Mesenchymal stem cell (in vitro differentiated cells and primary cell): Measurements from ENCODE around the gene PLEKHD1.

Experiments used
- DNase-seq: peaks from one replicate; pipeline ENCODE4 v3.0.0-alpha.2; 2013
- H2AFZ ChIP-seq: one replicate; pipeline ENCODE4 v1.6.1; 2013; ENCODE audit warnings: low read depth, mild to moderate bottlenecking, control low read depth, inconsistent platforms, low read length, moderate library complexity
- H2AK5ac ChIP-seq: 2 replicates; pipeline ENCODE4 v1.6.1; 2013; ENCODE audit warnings: low read length, moderate library complexity, mild to moderate bottlenecking, inconsistent platforms; ENCODE audit not compliant: severe bottlenecking
- H2BK120ac ChIP-seq: one replicate; pipeline ENCODE4 v1.6.1; 2013; ENCODE audit warnings: low read depth, mild to moderate bottlenecking, inconsistent platforms, low read length, moderate library complexity
- H2BK12ac ChIP-seq, 2 experiments: one replicate each; pipeline ENCODE4 v1.6.1; 2013; ENCODE audit warnings: inconsistent platforms in 2 of 2, low read length in 2 of 2, mild to moderate bottlenecking in 2 of 2, moderate library complexity in 2 of 2, control low read depth in 1 of 2
- H2BK15ac ChIP-seq: one replicate; pipeline ENCODE4 v1.6.1; 2013; ENCODE audit warnings: mild to moderate bottlenecking, low read depth, inconsistent platforms; ENCODE audit not compliant: poor library complexity, severe bottlenecking
- H2BK5ac ChIP-seq: 2 replicates; pipeline ENCODE4 v1.6.1; 2013; ENCODE audit warnings: low read depth, mild to moderate bottlenecking, low read length, control low read depth, inconsistent platforms; ENCODE audit not compliant: poor library complexity, severe bottlenecking
- H3K14ac ChIP-seq, 2 experiments: one replicate each; pipeline ENCODE4 v1.6.1; 2013; ENCODE audit warnings: inconsistent platforms in 2 of 2, low read length in 2 of 2, control low read depth in 1 of 2, mild to moderate bottlenecking in 1 of 2, moderate library complexity in 1 of 2
- H3K18ac ChIP-seq, 2 experiments: one replicate each; pipeline ENCODE4 v1.6.1; 2013; ENCODE audit warnings: inconsistent platforms in 2 of 2, low read length in 2 of 2, control low read depth in 1 of 2, low read depth in 1 of 2, mild to moderate bottlenecking in 1 of 2
- H3K23ac ChIP-seq, 2 experiments: one replicate each; pipeline ENCODE4 v1.6.1; 2013; ENCODE audit warnings: inconsistent platforms in 2 of 2, low read length in 2 of 2, mild to moderate bottlenecking in 2 of 2, moderate library complexity in 2 of 2, control low read depth in 1 of 2
- H3K27ac ChIP-seq: 2 replicates; pipeline ENCODE4 v1.5.1; 2013; ENCODE audit warnings: mild to moderate bottlenecking, moderate library complexity, low read length, control low read depth, inconsistent platforms; ENCODE audit not compliant: poor library complexity, severe bottlenecking
- H3K27me3 ChIP-seq, 2 experiments: 2 replicates each; pipeline versions ENCODE4 v1.6.1 to v1.7.0; 2013; ENCODE audit warnings: low read length in 2 of 2, mild to moderate bottlenecking in 2 of 2, moderate library complexity in 2 of 2, control low read depth in 1 of 2, inconsistent platforms in 1 of 2; ENCODE audit not compliant: control insufficient read depth in 1 of 2, insufficient read depth in 1 of 2
- H3K36me3 ChIP-seq, 2 experiments: 2 replicates each; pipeline versions ENCODE4 v1.6.1 to v1.7.0; 2013; ENCODE audit warnings: low read length in 2 of 2, control low read depth in 1 of 2, inconsistent platforms in 1 of 2, low read depth in 1 of 2, mild to moderate bottlenecking in 1 of 2; ENCODE audit not compliant: insufficient read depth in 2 of 2, control insufficient read depth in 1 of 2
- H3K4ac ChIP-seq, 2 experiments: one replicate each; pipeline ENCODE4 v1.6.1; 2013; ENCODE audit warnings: inconsistent platforms in 2 of 2, low read length in 2 of 2, mild to moderate bottlenecking in 2 of 2, moderate library complexity in 2 of 2, control low read depth in 1 of 2, low read depth in 1 of 2
- H3K4me1 ChIP-seq: 2 replicates; pipeline ENCODE4 v1.6.1; 2013; ENCODE audit warnings: low read depth, low read length, control low read depth; ENCODE audit not compliant: control insufficient read depth, insufficient read depth
- H3K4me2 ChIP-seq: 2 replicates; pipeline ENCODE4 v1.6.1; 2013; ENCODE audit warnings: low read length, mild to moderate bottlenecking, inconsistent platforms; ENCODE audit not compliant: poor library complexity, severe bottlenecking
- H3K4me3 ChIP-seq, 2 experiments: 2 replicates each; pipeline versions ENCODE4 v1.5.1 to v1.7.0; 2013; ENCODE audit warnings: low read length in 2 of 2, mild to moderate bottlenecking in 2 of 2, control low read depth in 1 of 2, low read depth in 1 of 2; ENCODE audit not compliant: insufficient read depth in 1 of 2
- H3K79me1 ChIP-seq: replicated peaks from 2 replicates; pipeline ENCODE4 v1.6.1; 2013; ENCODE audit warnings: mild to moderate bottlenecking, control low read depth, low read length, inconsistent platforms; ENCODE audit not compliant: poor library complexity, severe bottlenecking
- H3K9ac ChIP-seq: 2 replicates; pipeline ENCODE4 v1.7.0; 2013; ENCODE audit warnings: mild to moderate bottlenecking, low read length, moderate library complexity
- H3K9me3 ChIP-seq: 2 replicates; pipeline ENCODE4 v1.7.0; 2013; ENCODE audit warnings: mild to moderate bottlenecking, low read length; ENCODE audit not compliant: control insufficient read depth
- H4K8ac ChIP-seq: one replicate; pipeline ENCODE4 v1.6.1; 2013; ENCODE audit warnings: inconsistent platforms, mild to moderate bottlenecking, low read length, moderate library complexity
- H4K91ac ChIP-seq: one replicate; pipeline ENCODE4 v1.6.1; 2013; ENCODE audit warnings: mild to moderate bottlenecking, low read length, inconsistent platforms
- WGBS: methylation state at CpG from one replicate; pipeline ENCODE4 v1.1.7; 2013; ENCODE audit warnings: mixed read lengths; 5-methylcytosine and 5-hydroxymethylcytosine counted together

Gene PLEKHD1

DNA sequence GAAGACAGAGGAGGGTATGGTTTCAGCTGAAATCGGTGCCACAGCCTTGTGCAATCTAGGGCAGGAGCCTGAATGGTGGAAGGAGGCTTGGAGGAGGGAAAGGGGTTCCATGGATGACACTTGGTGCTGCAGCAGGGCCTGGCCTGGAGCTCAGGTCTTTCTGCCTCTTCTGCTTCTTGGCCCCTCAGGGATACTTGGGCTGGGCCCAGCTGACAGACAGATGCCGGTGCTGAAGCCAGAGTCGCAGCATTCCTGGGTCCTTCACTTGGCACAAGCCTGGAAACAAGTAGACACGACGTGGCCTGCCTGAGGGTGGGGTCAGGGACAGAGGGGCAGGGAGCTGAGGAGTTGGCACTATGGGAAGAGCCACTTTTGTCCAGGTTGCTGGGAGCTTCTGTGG, 4.4 kb upstream of the PLEKHD1 start:
- Histone ChIP-seq H3K4me3 (no peak overlapping the region), H4K91ac (no peak overlapping the region), H3K18ac (no peak overlapping the region), H3K14ac (peak overlapping the region in 1 of 2 experiments; percentile 51), H3K27me3 (peaks cover 23 to 31% of the 10 kb centered on the region in 2 experiments), H3K9me3 (no peaks in the 10 kb centered on the region), H3K36me3 (no peaks in the 10 kb centered on the region), H2AFZ (no peak overlapping the region), H3K23ac (no peak overlapping the region), H2BK15ac (no peak overlapping the region), H2BK5ac (no peak overlapping the region), H3K4ac (no peak overlapping the region), H3K79me1 (no peaks in the 10 kb centered on the region), H2AK5ac (no peak overlapping the region), H4K8ac (no peak overlapping the region), H3K9ac (no peak overlapping the region), H3K4me2 (no peak overlapping the region), H2BK12ac (no peak overlapping the region), H3K27ac (no peak overlapping the region), H2BK120ac (no peak overlapping the region), H3K4me1 (peaks cover 22% of the 10 kb centered on the region)
- no peak for DNase-seq
- 73% methylated on average over 5 of the region's 5 CpGs for WGBS

GRCh38 chr14:69481815-69482568, 2.5 kb upstream of the PLEKHD1 start:
- no peak overlapping the region for H4K91ac ChIP-seq
- no peak overlapping the region for H2BK15ac ChIP-seq
- H3K4me2 ChIP-seq = no peak overlapping the region
- peaks cover 22% of the 10 kb centered on the region for H3K4me1 ChIP-seq
- H3K4me3 ChIP-seq = no peak overlapping the region
- H2BK5ac ChIP-seq = no peak overlapping the region
- H2BK120ac ChIP-seq = no peak overlapping the region
- H4K8ac ChIP-seq = no peak overlapping the region
- no peak overlapping the region for H3K9ac ChIP-seq
- no peak overlapping the region for H3K27ac ChIP-seq
- H3K79me1 ChIP-seq = no peaks in the 10 kb centered on the region
- no peaks in the 10 kb centered on the region for H3K9me3 ChIP-seq
- peaks cover 41 to 49% of the 10 kb centered on the region in 2 experiments for H3K27me3 ChIP-seq
- H2BK12ac ChIP-seq = no peak overlapping the region
- H3K18ac ChIP-seq = no peak overlapping the region
- no peak overlapping the region for H3K14ac ChIP-seq
- H3K4ac ChIP-seq = no peak overlapping the region
- H3K23ac ChIP-seq = no peak overlapping the region
- no peak for DNase-seq
- H2AK5ac ChIP-seq = no peak overlapping the region
- H2AFZ ChIP-seq = no peak overlapping the region
- WGBS = 89% methylated on average over 4 of the region's 5 CpGs
- no peaks in the 10 kb centered on the region for H3K36me3 ChIP-seq

- no peak overlapping the region for H2BK15ac ChIP-seq
- H3K14ac ChIP-seq = no peak overlapping the region
- peak overlapping the region in 1 of 2 experiments; percentile 30 for H3K23ac ChIP-seq
- H2BK5ac ChIP-seq = no peak overlapping the region
- peak overlapping the region; percentile 76 for H3K4me2 ChIP-seq
- H4K91ac ChIP-seq = no peak overlapping the region
- H2BK12ac ChIP-seq = no peak overlapping the region
- no peak overlapping the region for H2AFZ ChIP-seq
- no peak overlapping the region for H3K27ac ChIP-seq
- H3K4me1 ChIP-seq = peaks cover 22% of the 10 kb centered on the region
- peak overlapping the region; percentile 35 to 68 for H3K4me3 ChIP-seq
- DNase-seq = peak; percentile 27
- H4K8ac ChIP-seq = no peak overlapping the region
- no peak overlapping the region for H2AK5ac ChIP-seq
- H3K9ac ChIP-seq = no peak overlapping the region
- no peaks in the 10 kb centered on the region for H3K79me1 ChIP-seq
- no peak overlapping the region for H3K4ac ChIP-seq
- H3K9me3 ChIP-seq = no peaks in the 10 kb centered on the region
- H3K36me3 ChIP-seq = no peaks in the 10 kb centered on the region
- no peak overlapping the region for H3K18ac ChIP-seq
- WGBS = 4% methylated on average over 54 of the region's 54 CpGs
- H2BK120ac ChIP-seq = no peak overlapping the region
- H3K27me3 ChIP-seq = peaks cover 60 to 68% of the 10 kb centered on the region in 2 experiments
Measured at GRCh38 chr14:69483765-69484443, 624 bp upstream of the PLEKHD1 start.

DNA sequence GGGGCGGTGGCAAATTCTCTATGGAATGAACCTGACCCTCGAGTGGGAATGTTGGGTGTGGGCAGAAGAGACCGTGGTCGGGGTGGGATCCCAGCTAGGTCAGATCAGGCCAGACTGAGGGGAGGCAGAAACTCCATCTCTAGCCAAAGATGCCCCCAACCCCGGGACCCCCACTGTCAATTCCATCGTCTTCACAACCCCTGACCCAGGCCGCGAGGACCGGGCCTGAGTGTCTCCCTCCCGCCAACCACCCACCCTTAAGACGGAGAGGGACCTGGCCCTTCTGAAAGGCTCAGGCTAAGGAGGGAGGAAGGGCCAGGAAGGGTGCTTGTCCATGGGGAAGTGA, 760 bp downstream of the PLEKHD1 start:
- H3K4me3 ChIP-seq = no peak overlapping the region
- no peak overlapping the region for H2BK15ac ChIP-seq
- DNase-seq = no peak
- no peak overlapping the region for H3K14ac ChIP-seq
- H3K9ac ChIP-seq = no peak overlapping the region
- H2BK12ac ChIP-seq = no peak overlapping the region
- H3K4me2 ChIP-seq = no peak overlapping the region
- H3K23ac ChIP-seq = peak overlapping the region in 1 of 2 experiments; percentile 94
- no peak overlapping the region for H2BK5ac ChIP-seq
- H3K9me3 ChIP-seq = no peaks in the 10 kb centered on the region
- H3K36me3 ChIP-seq = no peaks in the 10 kb centered on the region
- no peak overlapping the region for H3K27ac ChIP-seq
- no peak overlapping the region for H4K8ac ChIP-seq
- H2AK5ac ChIP-seq = no peak overlapping the region
- H2AFZ ChIP-seq = no peak overlapping the region
- H3K4ac ChIP-seq = no peak overlapping the region
- WGBS = 80% methylated on average over 1 of the region's 11 CpGs
- no peaks in the 10 kb centered on the region for H3K79me1 ChIP-seq
- peaks cover 22% of the 10 kb centered on the region for H3K4me1 ChIP-seq
- H3K27me3 ChIP-seq = peaks cover 60 to 75% of the 10 kb centered on the region in 2 experiments
- H2BK120ac ChIP-seq = no peak overlapping the region
- H3K18ac ChIP-seq = no peak overlapping the region
- H4K91ac ChIP-seq = no peak overlapping the region
